ENCODE measurements around the gene COL5A3.
A peak's percentile ranks its signal among the peaks of the same experiment; 100 is the strongest.
"Not testable (repeated sequence)": the region's sequence is repeated elsewhere in the genome, so short reads cannot be mapped to it uniquely, and the experiment has no call there.

Gene COL5A3

GRCh38 chr19:9969688-9969975 lies 40.7 kb downstream of the COL5A3 start:
- no peak for DNase-seq

- no peak for DNase-seq
These were observed 41.2 kb downstream of the COL5A3 start for GRCh38 chr19:9968820-9969687.

GRCh38 chr19:9967326-9967725 lies 43.0 kb downstream of the COL5A3 start:
- no peak for DNase-seq

- no peak for DNase-seq
These were observed 43.9 kb downstream of the COL5A3 start for GRCh38 chr19:9966448-9966847.

GRCh38 chr19:9966024-9966423 lies 44.3 kb downstream of the COL5A3 start:
- no peak for DNase-seq

GRCh38 chr19:9962623-9963290 lies 47.5 kb downstream of the COL5A3 start:
- DNase-seq: no peak

GRCh38 chr19:9961103-9961502 lies 49.2 kb downstream of the COL5A3 start:
- no peak for DNase-seq

- no peak for DNase-seq
These were observed 51.9 kb downstream of the COL5A3 start for GRCh38 chr19:9958379-9958821.

GRCh38 chr19:9956956-9957355 lies 53.3 kb downstream of the COL5A3 start:
- no peak for DNase-seq

- no peak for DNase-seq
These were observed 56.3 kb downstream of the COL5A3 start for GRCh38 chr19:9953802-9954542.

- DNase-seq: no peak
These were observed 58.0 kb downstream of the COL5A3 start for GRCh38 chr19:9952276-9952675.

GRCh38 chr19:9947441-9947840 lies 62.9 kb downstream of the COL5A3 start:
- no peak for DNase-seq

- DNase-seq: not testable (repeated sequence)
These were observed 63.7 kb downstream of the COL5A3 start for GRCh38 chr19:9946528-9947125.

GRCh38 chr19:9945319-9945966 lies 64.9 kb downstream of the COL5A3 start:
- DNase-seq: no peak

GRCh38 chr19:9943744-9944143 lies 66.6 kb downstream of the COL5A3 start:
- no peak for DNase-seq

- no peak for DNase-seq
These were observed 68.6 kb downstream of the COL5A3 start for GRCh38 chr19:9941671-9942070.

- DNase-seq: no peak
These were observed 69.1 kb downstream of the COL5A3 start for GRCh38 chr19:9941231-9941630.

- no peak for DNase-seq
These were observed 69.5 kb downstream of the COL5A3 start for GRCh38 chr19:9940778-9941177.

GRCh38 chr19:9939301-9939913 lies 70.9 kb downstream of the COL5A3 start:
- DNase-seq: no peak

GRCh38 chr19:9937001-9937411 lies 73.3 kb downstream of the COL5A3 start:
- DNase-seq: no peak

GRCh38 chr19:9936326-9937000 lies 73.8 kb downstream of the COL5A3 start, which contains the start of gene OLFM2:
TSS of gene OLFM2 (minus strand) at chr19:9936515. CDS start at chr19:9936366, 149 bp downstream.
- peak; percentile 34 for DNase-seq
